ENCODE data around the gene MYLK4. TPM values are rescaled to one million over a fixed set of nuclear protein-coding genes. Genes with fewer than 3 reads are reported as not detected.
A peak's percentile ranks its signal among the peaks of the same experiment; 100 is the strongest.

Gene MYLK4
- total RNA-seq, 2 donors from 2014 or later, result 1.6 to 2.6 TPM

- intact Hi-C loops (cut with DNase I), result no loop called here
- DNase-seq (no peak), ATAC-seq (no peak)
Measured at GRCh38 chr6:2719093-2719455, 31.6 kb downstream of the MYLK4 start.

GRCh38 chr6:2718334-2719092 is 32.2 kb downstream of the MYLK4 start:
- intact Hi-C loops (cut with DNase I), result no loop called here
- ATAC-seq (no peak), DNase-seq (no peak)

- no peak for ATAC-seq
- intact Hi-C loops (cut with DNase I), result no loop called here
- no peak for DNase-seq
Measured at GRCh38 chr6:2716936-2717700, 33.6 kb downstream of the MYLK4 start.

- intact Hi-C loops (cut with DNase I), result no loop called here
- ATAC-seq (no peak), DNase-seq (no peak)
Measured at GRCh38 chr6:2715737-2716136, 35.0 kb downstream of the MYLK4 start.

GRCh38 chr6:2714111-2714895 is 36.4 kb downstream of the MYLK4 start:
- ATAC-seq, result peak; percentile 44 to 87

GRCh38 chr6:2713473-2714110 is 37.1 kb downstream of the MYLK4 start:
- no peak for DNase-seq
- intact Hi-C loops (cut with DNase I), result no loop called here
- ATAC-seq, result no peak

More at GRCh38 chr6:2714111-2714895, 36.4 kb downstream of the MYLK4 start:
- intact Hi-C loops (cut with DNase I), result no loop called here
- peak; percentile 43 for DNase-seq

- DNase-seq (no peak), ATAC-seq (no peak)
- intact Hi-C loops (cut with DNase I), result no loop called here
Measured at GRCh38 chr6:2712102-2712501, 38.6 kb downstream of the MYLK4 start.

GRCh38 chr6:2710412-2710811 is 40.3 kb downstream of the MYLK4 start:
- intact Hi-C loops (cut with DNase I), result no loop called here
- ATAC-seq (no peak), DNase-seq (no peak)

GRCh38 chr6:2708456-2708855 is 42.3 kb downstream of the MYLK4 start:
- DNase-seq, result no peak
- intact Hi-C loops (cut with DNase I), result no loop called here
- peak in 1 of 2 donors; percentile 38 for ATAC-seq

GRCh38 chr6:2706558-2706957 is 44.2 kb downstream of the MYLK4 start:
- DNase-seq (no peak), ATAC-seq (no peak)
- intact Hi-C loops (cut with DNase I), result no loop called here

GRCh38 chr6:2705256-2705655 is 45.5 kb downstream of the MYLK4 start:
- DNase-seq, result no peak
- no peak for ATAC-seq
- intact Hi-C loops (cut with DNase I), result no loop called here

- intact Hi-C loops (cut with DNase I), result loop anchor here (5.0 kb wide), 2 partner anchors 1090 to 1095 kb away; partner anchors contain the start of gene FOXC1 (in 1 of the 2)
- ATAC-seq (no peak), DNase-seq (no peak)
Measured at GRCh38 chr6:2697291-2697690, 53.4 kb downstream of the MYLK4 start.

GRCh38 chr6:2695454-2696095 is 55.1 kb downstream of the MYLK4 start:
- intact Hi-C loops (cut with DNase I), result loop anchor here (5.0 kb wide), 2 partner anchors 1088 to 1093 kb away; partner anchors contain the start of gene FOXC1 (in 1 of the 2)
- ATAC-seq (peak in 1 of 2 donors; percentile 54), DNase-seq (no peak)

GRCh38 chr6:2693231-2693630 is 57.5 kb downstream of the MYLK4 start:
- intact Hi-C loops (cut with DNase I), result no loop called here
- DNase-seq (no peak), ATAC-seq (no peak)

GRCh38 chr6:2688401-2689064 is 62.2 kb downstream of the MYLK4 start:
- ATAC-seq (peak in 1 of 2 donors; percentile 94), DNase-seq (no peak)
- intact Hi-C loops (cut with DNase I), result no loop called here

- intact Hi-C loops (cut with DNase I), result no loop called here
- no peak for DNase-seq
Measured at GRCh38 chr6:2687456-2687855, 63.3 kb downstream of the MYLK4 start.

GRCh38 chr6:2686515-2686914 is 64.2 kb downstream of the MYLK4 start:
- DNase-seq, result no peak
- intact Hi-C loops (cut with DNase I), result no loop called here
- ATAC-seq, result no peak

More at GRCh38 chr6:2687456-2687855, 63.3 kb downstream of the MYLK4 start:
- ATAC-seq, result peak in 1 of 2 donors; percentile 48
